K562 (cell line): ENCODE measurements around the gene PPHLN1. TPM values are rescaled to one million over a fixed set of nuclear protein-coding genes. Genes with fewer than 3 reads are reported as not detected.

Source experiments
- ATAC-seq: fragments of 200-7000 bp; cut with Tn5 transposase; 3 replicates; pipeline ENCODE4 v1.9.1; 2020; ENCODE audit warnings: moderate library complexity
- BruUV-seq: library from RNA; stranded (reverse); fragments of 400-500 nt; replicated peaks from 2 replicates; lab custom pipeline; 2021; lab: Mats Ljungman, UMichigan
- CTCF ChIA-PET: fragments of 300-600 bp; formaldehyde crosslinking; extraction: SDS; loops from one replicate; lab custom pipeline; 2021; ENCODE audit warnings: low intra/inter-chr PET ratio; lab: Yijun Ruan, JAX
- POLR2A ChIA-PET: fragments of 300-600, 350-650 bp; sonication (Branson Sonifier 250); formaldehyde crosslinking; extraction: SDS; loops from one replicate; lab custom pipeline; 2021; ENCODE audit warnings: antibody characterized with exemption, inconsistent platforms; lab: Yijun Ruan, JAX
- DNase-seq, 4 experiments: peaks; one replicate each; pipeline versions ENCODE4 v3.0.0 to v3.0.0-alpha.2; 2011 to 2018; ENCODE audit warnings: low spot score in 3 of 4, mixed read lengths in 3 of 4; ENCODE audit errors: extremely low read depth in 1 of 4
- FAIRE-seq: peaks from 2 replicates; lab custom pipeline; 2011; peaks lifted over from hg19 to GRCh38; lab: Jason Lieb, UNC
- H2AFZ ChIP-seq: 2 replicates; pipeline ENCODE4 v1.6.0; 2011; ENCODE audit warnings: low read depth, low read length, control low read depth, inconsistent platforms
- H3K27ac ChIP-seq: fragments of 200-600 bp; 3 replicates; pipeline ENCODE4 v1.8.0; 2011; ENCODE audit warnings: low read depth, mild to moderate bottlenecking, control low read depth, inconsistent platforms, low read length, moderate library complexity, mixed read lengths; ENCODE audit errors: extremely low read depth
- H3K27me3 ChIP-seq, 2 experiments: fragments of 300-600 bp in 1 of 2; 2 replicates in 1 of 2; 3 replicates in 1 of 2; pipeline versions ENCODE4 v1.6.0 to v1.8.0; 2011; ENCODE audit warnings: inconsistent platforms in 2 of 2, low read length in 2 of 2, mild to moderate bottlenecking in 1 of 2, mixed read lengths in 1 of 2, moderate library complexity in 1 of 2; ENCODE audit not compliant: control insufficient read depth in 2 of 2, insufficient read depth in 2 of 2
- H3K36me3 ChIP-seq: fragments of 300-600 bp; 3 replicates; pipeline ENCODE4 v1.8.0; 2011; ENCODE audit warnings: mild to moderate bottlenecking, low read length, inconsistent platforms; ENCODE audit not compliant: control insufficient read depth, insufficient read depth
- H3K4me1 ChIP-seq, 2 experiments: fragments of 200-600 bp in 1 of 2; replicated peaks in 1 of 2; 2 replicates in 1 of 2; 3 replicates in 1 of 2; pipeline versions ENCODE4 v1.5.1 to v1.8.0; 2011; ENCODE audit warnings: inconsistent platforms in 2 of 2, low read length in 2 of 2, mild to moderate bottlenecking in 1 of 2, mixed read lengths in 1 of 2, moderate library complexity in 1 of 2; ENCODE audit not compliant: control insufficient read depth in 2 of 2, insufficient read depth in 2 of 2
- H3K4me2 ChIP-seq: 2 replicates; pipeline ENCODE4 v1.6.1; 2011; ENCODE audit warnings: low read length, control low read depth, inconsistent platforms, mixed read lengths; ENCODE audit not compliant: insufficient read depth
- H3K4me3 ChIP-seq: fragments of 200-600 bp; sonication (generic), shearing (Covaris generic); 2 replicates; pipeline ENCODE4 v1.5.1; 2016; ENCODE audit warnings: control low read depth, inconsistent platforms
- H3K79me2 ChIP-seq: fragments of 200-600 bp; 3 replicates; pipeline ENCODE4 v1.8.0; 2011; ENCODE audit warnings: low read length, inconsistent platforms; ENCODE audit not compliant: control insufficient read depth, insufficient read depth
- H3K9ac ChIP-seq, 2 experiments: 2 replicates each; pipeline versions ENCODE4 v1.6.0 to v1.6.1; 2011; ENCODE audit warnings: low read depth in 2 of 2, low read length in 2 of 2, control low read depth in 1 of 2, inconsistent platforms in 1 of 2, mild to moderate bottlenecking in 1 of 2, mixed read lengths in 1 of 2; ENCODE audit not compliant: insufficient read depth in 1 of 2
- H3K9me1 ChIP-seq: one replicate; pipeline ENCODE4 v1.6.0; 2011; ENCODE audit warnings: inconsistent platforms, mild to moderate bottlenecking, low read length, moderate library complexity; ENCODE audit not compliant: control insufficient read depth, insufficient read depth
- H3K9me3 ChIP-seq: replicated peaks from 2 replicates; pipeline ENCODE4 v1.5.1; 2011; ENCODE audit warnings: low read depth, low read length, inconsistent platforms; ENCODE audit not compliant: control insufficient read depth, insufficient read depth
- H4K20me1 ChIP-seq: replicated peaks from 2 replicates; pipeline ENCODE4 v1.6.1; 2011; ENCODE audit warnings: low read length, inconsistent platforms, mixed read lengths; ENCODE audit not compliant: control insufficient read depth, insufficient read depth
- FOSL1 ChIP-seq: fragments of 200-800 bp; sonication (Bioruptor generic); conservative IDR thresholded peaks from 2 replicates; pipeline ENCODE4 v1.6.1; 2016; ENCODE audit warnings: missing genetic modification characterization, missing compliant biosample characterization
- HEY1 ChIP-seq: fragments of 250-450 bp; sonication (Bioruptor Pico); IDR thresholded peaks from 2 replicates; pipeline ENCODE4 v1.5.0; 2020; ENCODE audit warnings: mild to moderate bottlenecking, moderate library complexity, borderline replicate concordance
- MTA1 ChIP-seq: fragments of 450-650 bp; IDR thresholded peaks from 2 replicates; pipeline ENCODE4 v1.6.1; 2017; ENCODE audit warnings: borderline replicate concordance
- NCOA4 ChIP-seq: fragments of 450-650 bp; IDR thresholded peaks from 2 replicates; pipeline ENCODE4 v1.6.1; 2018; ENCODE audit warnings: mild to moderate bottlenecking; ENCODE audit not compliant: partially characterized antibody
- POLR2G ChIP-seq: fragments of 200-400 bp; formaldehyde crosslinking; IDR thresholded peaks from 2 replicates; pipeline ENCODE4 v1.6.1; 2017; ENCODE audit warnings: low read depth, mild to moderate bottlenecking, antibody characterized with exemption, low read length, moderate library complexity
- SPI1 ChIP-seq: IDR thresholded peaks from 2 replicates; pipeline ENCODE4 v1.6.1; 2011; ENCODE audit warnings: low read depth, low read length, control low read depth, borderline replicate concordance
- TAF7 ChIP-seq: fragments of 450-650 bp; IDR thresholded peaks from 2 replicates; pipeline ENCODE4 v1.6.1; 2016; ENCODE audit warnings: missing genetic modification characterization, missing compliant biosample characterization
- ZKSCAN8 ChIP-seq: fragments of 200-800 bp; sonication (Bioruptor generic); IDR thresholded peaks from 2 replicates; pipeline ENCODE4 v1.6.1; 2016; ENCODE audit warnings: missing genetic modification characterization, missing compliant biosample characterization
- ZNF282 ChIP-seq: sonication (generic); formaldehyde crosslinking; IDR thresholded peaks from 2 replicates; pipeline ENCODE4 v1.8.1; 2023; ENCODE audit warnings: missing genetic modification reagents
- ZNF347 ChIP-seq: fragments of 450-650 bp; formaldehyde crosslinking; IDR thresholded peaks from 2 replicates; pipeline ENCODE4 v1.4.0; 2020; ENCODE audit warnings: low read depth, mild to moderate bottlenecking, moderate library complexity
- ZNF780A ChIP-seq: fragments of 250-450 bp; sonication (Bioruptor Pico); IDR thresholded peaks from 2 replicates; pipeline ENCODE4 v1.5.0; 2021; ENCODE audit warnings: mild to moderate bottlenecking
- WGBS: fragments of 100-300 bp; shearing (Covaris generic); methylation state at CpG from one replicate; pipeline ENCODE4 v1.1.6; 2016; ENCODE audit warnings: low coverage, mixed read lengths; ENCODE audit not compliant: insufficient coverage; ENCODE audit errors: missing lambda C conversion rate; 5-methylcytosine and 5-hydroxymethylcytosine counted together
- in situ Hi-C: fragments of 300-500 bp; cut with MboI; formaldehyde crosslinking; loops from 4 replicates; pipeline ENCODE4 v1.15.0; 2018; ENCODE audit warnings: inconsistent platforms, mixed read lengths
- intact Hi-C: fragments of 100-400 bp; cut with micrococcal nuclease; formaldehyde crosslinking; loops from 2 replicates; pipeline ENCODE4 v1.14.2; 2022
- polyA plus RNA-seq, 8 experiments: library from polyadenylated mRNA; depleted of rRNA in 4 of 8; stranded (reverse) in 5 of 8; unstranded in 3 of 8; fragments of >200 nt; fragmentation: Nextera tagmentation in 2 of 8; fragmentation: Illumina TruSeq in 1 of 8; extraction: Ambion mirVana in 2 of 8; extraction: Trizol in 1 of 8; gene quantifications; 2 replicates each; pipeline versions ENCODE4 v1.2.1 to v1.2.3, GENCODE V29; 2011 to 2014; ENCODE audit warnings: inconsistent platforms in 1 of 8, missing spikeins in 1 of 8
- total RNA-seq, 7 experiments: library from RNA; depleted of rRNA in 6 of 7; stranded (reverse); fragments of >200 nt in 6 of 7; fragmentation: Illumina TruSeq in 2 of 7; extraction: Trizol in 2 of 7; gene quantifications; 2 replicates each; pipeline versions ENCODE4 v1.2.1 to v1.2.3, GENCODE V29; 2011 to 2021; ENCODE audit warnings: low replicate concordance in 1 of 7
- TF ChIP-seq, protein P1 (sequence below): fragments of 450-650 bp; IDR thresholded peaks from 2 replicates; pipeline ENCODE4 v1.6.1; 2016; ENCODE audit warnings: low read depth, mild to moderate bottlenecking, moderate library complexity
- TF ChIP-seq, protein P2 (sequence below): fragments of 250-450 bp; sonication (Bioruptor Pico); IDR thresholded peaks from 2 replicates; pipeline ENCODE4 v1.5.0; 2021
- TF ChIP-seq, protein P3 (sequence below), 2 experiments: fragments of 450-650 bp in 1 of 2; sonication (generic) in 1 of 2; formaldehyde crosslinking; conservative IDR thresholded peaks; 2 replicates each; pipeline versions ENCODE4 v1.4.0 to v1.8.1; 2020 to 2022; ENCODE audit warnings: mild to moderate bottlenecking in 1 of 2, missing genetic modification reagents in 1 of 2
- TF ChIP-seq, protein P4 (sequence below): IDR thresholded peaks from 2 replicates; pipeline ENCODE4 v1.6.1; 2011; ENCODE audit not compliant: insufficient read length; ENCODE audit errors: extremely low read depth
- TF ChIP-seq, protein P5 (sequence below): fragments of 250-450 bp; sonication (Bioruptor Pico); IDR thresholded peaks from 2 replicates; pipeline ENCODE4 v1.9.0; 2021; ENCODE audit warnings: mild to moderate bottlenecking, inconsistent platforms

The PPHLN1 gene
- total and polyA plus RNA-seq, 9 of the 15 experiments (the other 6 are each of a cell fraction or from before 2014, with no cell fraction given), result 66.3 to 112 (median 93.6) TPM

DNA sequence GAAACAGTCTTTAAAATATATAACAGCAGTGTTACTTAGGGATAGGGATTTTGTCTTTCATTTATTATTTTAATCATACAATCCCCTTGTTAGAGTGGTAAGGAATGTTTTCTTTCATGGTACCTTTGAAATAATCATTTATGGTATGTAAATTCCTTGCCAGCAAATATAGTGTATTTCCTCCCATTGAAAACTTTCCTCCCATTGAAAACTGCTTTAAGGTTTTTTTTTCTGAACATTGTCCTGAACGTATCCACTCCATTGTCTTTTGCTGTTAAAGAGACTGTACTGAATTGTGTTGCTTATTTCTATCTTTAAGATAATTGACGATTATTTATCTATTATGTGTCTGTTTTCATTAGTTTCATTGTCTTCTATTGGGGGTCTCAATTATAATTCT lies 83.5 kb downstream of the PPHLN1 start (continued):
- TF ChIP-seq, protein P1, sequence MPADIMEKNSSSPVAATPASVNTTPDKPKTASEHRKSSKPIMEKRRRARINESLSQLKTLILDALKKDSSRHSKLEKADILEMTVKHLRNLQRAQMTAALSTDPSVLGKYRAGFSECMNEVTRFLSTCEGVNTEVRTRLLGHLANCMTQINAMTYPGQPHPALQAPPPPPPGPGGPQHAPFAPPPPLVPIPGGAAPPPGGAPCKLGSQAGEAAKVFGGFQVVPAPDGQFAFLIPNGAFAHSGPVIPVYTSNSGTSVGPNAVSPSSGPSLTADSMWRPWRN, result no peak
- TF ChIP-seq, protein P2, sequence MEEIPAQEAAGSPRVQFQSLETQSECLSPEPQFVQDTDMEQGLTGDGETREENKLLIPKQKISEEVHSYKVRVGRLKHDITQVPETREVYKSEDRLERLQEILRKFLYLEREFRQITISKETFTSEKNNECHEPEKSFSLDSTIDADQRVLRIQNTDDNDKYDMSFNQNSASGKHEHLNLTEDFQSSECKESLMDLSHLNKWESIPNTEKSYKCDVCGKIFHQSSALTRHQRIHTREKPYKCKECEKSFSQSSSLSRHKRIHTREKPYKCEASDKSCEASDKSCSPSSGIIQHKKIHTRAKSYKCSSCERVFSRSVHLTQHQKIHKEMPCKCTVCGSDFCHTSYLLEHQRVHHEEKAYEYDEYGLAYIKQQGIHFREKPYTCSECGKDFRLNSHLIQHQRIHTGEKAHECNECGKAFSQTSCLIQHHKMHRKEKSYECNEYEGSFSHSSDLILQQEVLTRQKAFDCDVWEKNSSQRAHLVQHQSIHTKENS, result no peak
- TF ChIP-seq NCOA4 (no peak), TAF7 (tag) (no peak)
- TF ChIP-seq, all 486 proteins: peak for 0

DNA sequence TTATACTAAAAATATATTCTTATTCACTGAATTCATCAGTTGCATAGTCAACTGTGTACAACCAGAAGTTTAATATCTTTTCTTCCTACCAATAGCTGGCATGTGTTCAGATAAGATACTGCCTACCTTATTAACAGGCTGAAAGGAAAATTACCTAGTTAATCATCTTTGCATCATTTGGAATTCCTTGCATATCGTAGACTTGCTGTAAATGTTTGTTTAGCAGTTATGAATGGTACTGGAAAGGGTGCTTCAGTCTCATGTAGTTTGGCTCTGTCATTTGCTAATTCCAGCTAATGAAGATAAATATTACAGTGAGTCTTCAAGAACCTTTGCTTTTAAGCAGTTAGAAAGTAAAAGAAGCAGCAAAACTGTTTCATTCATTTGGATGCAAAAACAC lies 84.4 kb downstream of the PPHLN1 start:
- peaks cover 0 to 3% of the 10 kb centered on the region in 2 experiments; a peak in 1 of 5 replicates for H3K4me1 ChIP-seq
- H3K27me3 ChIP-seq, result no peaks in the 10 kb centered on the region
- intact Hi-C loops (no loop called here), in situ Hi-C loops (no loop called here)
- no peak overlapping the region for H3K4me2 ChIP-seq
- H3K36me3 ChIP-seq, result peaks cover 11% of the 10 kb centered on the region; the same call in 2 of the 3 replicates
- ChIA-PET CTCF (interaction anchor here (0.6 kb wide), 1 partner anchor 46 kb away, joined by 3 read pairs; no protein-coding TSS in a partner anchor), POLR2A (no interaction called here)
- no TSS peak for BruUV-seq
- FAIRE-seq, result no peak
- no peaks in the 10 kb centered on the region for H3K9me1 ChIP-seq
- no peak overlapping the region for H3K27ac ChIP-seq
- no peaks in the 10 kb centered on the region for H3K9me3 ChIP-seq
- ATAC-seq, result no peak
- no peaks in the 10 kb centered on the region for H3K79me2 ChIP-seq
- no peaks in the 10 kb centered on the region for H4K20me1 ChIP-seq
- no peak overlapping the region for H3K4me3 ChIP-seq
- no peak overlapping the region for H2AFZ ChIP-seq
- no peak for DNase-seq
- 37% methylated on average over 1 of the region's 1 CpG for WGBS
- no peak overlapping the region for H3K9ac ChIP-seq
- TF ChIP-seq ZNF347 (CRISPR knock-in tag) (no peak), ZKSCAN8 (CRISPR knock-in tag) (no peak), HEY1 (no peak), POLR2G (no peak), SPI1 (no peak), ZNF780A (no peak), FOSL1 (tag) (no peak), MTA1 (no peak), ZNF282 (CRISPR knock-in tag) (no peak)
- TF ChIP-seq, protein P3, sequence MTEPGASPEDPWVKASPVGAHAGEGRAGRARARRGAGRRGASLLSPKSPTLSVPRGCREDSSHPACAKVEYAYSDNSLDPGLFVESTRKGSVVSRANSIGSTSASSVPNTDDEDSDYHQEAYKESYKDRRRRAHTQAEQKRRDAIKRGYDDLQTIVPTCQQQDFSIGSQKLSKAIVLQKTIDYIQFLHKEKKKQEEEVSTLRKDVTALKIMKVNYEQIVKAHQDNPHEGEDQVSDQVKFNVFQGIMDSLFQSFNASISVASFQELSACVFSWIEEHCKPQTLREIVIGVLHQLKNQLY (CRISPR knock-in tag; conservative IDR thresholded peaks at IDR 0.05), result no peak
- TF ChIP-seq, protein P4, sequence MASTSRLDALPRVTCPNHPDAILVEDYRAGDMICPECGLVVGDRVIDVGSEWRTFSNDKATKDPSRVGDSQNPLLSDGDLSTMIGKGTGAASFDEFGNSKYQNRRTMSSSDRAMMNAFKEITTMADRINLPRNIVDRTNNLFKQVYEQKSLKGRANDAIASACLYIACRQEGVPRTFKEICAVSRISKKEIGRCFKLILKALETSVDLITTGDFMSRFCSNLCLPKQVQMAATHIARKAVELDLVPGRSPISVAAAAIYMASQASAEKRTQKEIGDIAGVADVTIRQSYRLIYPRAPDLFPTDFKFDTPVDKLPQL, result no peak
- TF ChIP-seq, protein P5, sequence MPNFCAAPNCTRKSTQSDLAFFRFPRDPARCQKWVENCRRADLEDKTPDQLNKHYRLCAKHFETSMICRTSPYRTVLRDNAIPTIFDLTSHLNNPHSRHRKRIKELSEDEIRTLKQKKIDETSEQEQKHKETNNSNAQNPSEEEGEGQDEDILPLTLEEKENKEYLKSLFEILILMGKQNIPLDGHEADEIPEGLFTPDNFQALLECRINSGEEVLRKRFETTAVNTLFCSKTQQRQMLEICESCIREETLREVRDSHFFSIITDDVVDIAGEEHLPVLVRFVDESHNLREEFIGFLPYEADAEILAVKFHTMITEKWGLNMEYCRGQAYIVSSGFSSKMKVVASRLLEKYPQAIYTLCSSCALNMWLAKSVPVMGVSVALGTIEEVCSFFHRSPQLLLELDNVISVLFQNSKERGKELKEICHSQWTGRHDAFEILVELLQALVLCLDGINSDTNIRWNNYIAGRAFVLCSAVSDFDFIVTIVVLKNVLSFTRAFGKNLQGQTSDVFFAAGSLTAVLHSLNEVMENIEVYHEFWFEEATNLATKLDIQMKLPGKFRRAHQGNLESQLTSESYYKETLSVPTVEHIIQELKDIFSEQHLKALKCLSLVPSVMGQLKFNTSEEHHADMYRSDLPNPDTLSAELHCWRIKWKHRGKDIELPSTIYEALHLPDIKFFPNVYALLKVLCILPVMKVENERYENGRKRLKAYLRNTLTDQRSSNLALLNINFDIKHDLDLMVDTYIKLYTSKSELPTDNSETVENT (CRISPR knock-in tag), result no peak
